Endothelial cell (in vitro differentiated cells): ENCODE data around the gene GPR37L1. TPM values are rescaled to one million over a fixed set of nuclear protein-coding genes. Genes with fewer than 3 reads are reported as not detected.

ENCODE experiments used
- DNase-seq: peaks from one replicate; pipeline ENCODE4 v3.0.0; 2021; ENCODE audit warnings: low spot score
- H3K27ac Mint-ChIP-seq: one replicate; pipeline ENCODE4 v1.8.0; 2021; ENCODE audit warnings: mixed read lengths, inconsistent platforms; ENCODE audit not compliant: unreplicated experiment
- H3K27me3 Mint-ChIP-seq: one replicate; pipeline ENCODE4 v1.8.0; 2021; ENCODE audit warnings: mild to moderate bottlenecking, moderate library complexity, mixed read lengths, inconsistent platforms; ENCODE audit not compliant: unreplicated experiment
- H3K36me3 Mint-ChIP-seq: one replicate; pipeline ENCODE4 v1.8.0; 2021; ENCODE audit warnings: mild to moderate bottlenecking, low read depth, mixed read lengths, inconsistent platforms; ENCODE audit not compliant: unreplicated experiment
- H3K4me1 Mint-ChIP-seq: one replicate; pipeline ENCODE4 v1.8.0; 2021; ENCODE audit warnings: mild to moderate bottlenecking, mixed read lengths, inconsistent platforms; ENCODE audit not compliant: unreplicated experiment
- H3K4me3 Mint-ChIP-seq: one replicate; pipeline ENCODE4 v1.8.0; 2021; ENCODE audit warnings: mild to moderate bottlenecking, mixed read lengths, inconsistent platforms; ENCODE audit not compliant: unreplicated experiment
- H3K9me3 Mint-ChIP-seq: one replicate; pipeline ENCODE4 v1.8.0; 2021; ENCODE audit warnings: mixed read lengths, inconsistent platforms; ENCODE audit not compliant: unreplicated experiment
- total RNA-seq: library from RNA; stranded (reverse); fragmentation: NEBNext Ultra II Directional; extraction: Animal tissue kit (Norgen Biotek cat#: 25700); gene quantifications from one replicate; pipeline ENCODE4 v1.2.1, GENCODE V29; 2021; ENCODE audit not compliant: unreplicated experiment
- TF ChIP-seq, protein P1 (sequence below): fragments of 200-600 bp; sonication (generic); IDR thresholded peaks from one replicate; pipeline ENCODE4 v1.5.0; 2021; ENCODE audit warnings: antibody characterized with exemption; ENCODE audit not compliant: unreplicated experiment

GPR37L1 gene
- total RNA-seq, 1 donor from 2014 or later, result not detected

DNA sequence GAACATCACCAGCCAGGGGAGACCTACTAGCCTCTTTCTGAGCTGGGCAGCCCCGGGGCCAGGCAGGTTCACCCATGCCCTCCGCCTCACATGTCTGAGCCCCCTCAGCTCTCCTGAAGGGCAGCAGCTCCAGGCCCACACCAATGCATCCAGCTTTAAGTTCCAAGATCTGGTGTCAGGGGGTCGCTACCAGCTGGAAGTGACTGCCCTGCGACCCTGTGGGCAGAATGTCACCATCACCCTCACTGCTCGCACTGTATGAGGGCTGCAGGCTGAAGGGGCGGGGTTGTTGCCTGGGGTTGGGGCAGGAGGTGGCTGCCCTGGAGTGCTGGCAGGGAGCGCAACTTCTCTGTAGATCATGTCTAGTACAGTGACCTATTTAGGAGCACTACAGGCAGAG, 46.1 kb downstream of the GPR37L1 start:
- Mint-ChIP-seq H3K4me3 (no peak overlapping the region), H3K4me1 (peaks cover 3% of the 10 kb centered on the region), H3K36me3 (no peaks in the 10 kb centered on the region), H3K27ac (no peak overlapping the region), H3K27me3 (peaks cover 6% of the 10 kb centered on the region), H3K9me3 (no peaks in the 10 kb centered on the region)
- TF ChIP-seq, protein P1, sequence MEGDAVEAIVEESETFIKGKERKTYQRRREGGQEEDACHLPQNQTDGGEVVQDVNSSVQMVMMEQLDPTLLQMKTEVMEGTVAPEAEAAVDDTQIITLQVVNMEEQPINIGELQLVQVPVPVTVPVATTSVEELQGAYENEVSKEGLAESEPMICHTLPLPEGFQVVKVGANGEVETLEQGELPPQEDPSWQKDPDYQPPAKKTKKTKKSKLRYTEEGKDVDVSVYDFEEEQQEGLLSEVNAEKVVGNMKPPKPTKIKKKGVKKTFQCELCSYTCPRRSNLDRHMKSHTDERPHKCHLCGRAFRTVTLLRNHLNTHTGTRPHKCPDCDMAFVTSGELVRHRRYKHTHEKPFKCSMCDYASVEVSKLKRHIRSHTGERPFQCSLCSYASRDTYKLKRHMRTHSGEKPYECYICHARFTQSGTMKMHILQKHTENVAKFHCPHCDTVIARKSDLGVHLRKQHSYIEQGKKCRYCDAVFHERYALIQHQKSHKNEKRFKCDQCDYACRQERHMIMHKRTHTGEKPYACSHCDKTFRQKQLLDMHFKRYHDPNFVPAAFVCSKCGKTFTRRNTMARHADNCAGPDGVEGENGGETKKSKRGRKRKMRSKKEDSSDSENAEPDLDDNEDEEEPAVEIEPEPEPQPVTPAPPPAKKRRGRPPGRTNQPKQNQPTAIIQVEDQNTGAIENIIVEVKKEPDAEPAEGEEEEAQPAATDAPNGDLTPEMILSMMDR, result no peak
- DNase-seq, result no peak

DNA sequence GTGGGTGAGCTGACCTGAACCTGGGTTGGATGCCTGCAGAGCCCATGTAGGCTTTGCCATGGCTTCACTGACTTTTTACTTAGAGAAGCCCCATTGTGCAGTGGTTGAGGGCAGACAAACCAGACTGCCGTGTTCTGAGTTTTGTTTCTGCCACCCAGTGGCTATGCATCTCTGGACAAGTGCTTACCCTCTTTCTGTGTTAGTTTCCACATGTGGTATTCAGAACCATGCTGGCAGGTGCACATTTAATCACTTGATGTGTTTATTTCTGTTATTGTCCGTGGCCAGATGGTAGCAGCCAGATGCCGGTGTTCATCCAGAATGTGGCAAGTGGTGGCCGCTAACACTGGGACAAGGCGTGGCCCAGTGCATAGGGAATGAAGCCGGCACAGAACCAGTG, 48.0 kb downstream of the GPR37L1 start:
- H3K27ac Mint-ChIP-seq, result no peak overlapping the region
- no peaks in the 10 kb centered on the region for H3K9me3 Mint-ChIP-seq
- peaks cover 7% of the 10 kb centered on the region for H3K27me3 Mint-ChIP-seq
- TF ChIP-seq, protein P1, result no peak
- H3K4me3 Mint-ChIP-seq, result no peak overlapping the region
- no peak for DNase-seq
- H3K4me1 Mint-ChIP-seq, result peaks cover 3% of the 10 kb centered on the region
- H3K36me3 Mint-ChIP-seq, result no peaks in the 10 kb centered on the region

DNA sequence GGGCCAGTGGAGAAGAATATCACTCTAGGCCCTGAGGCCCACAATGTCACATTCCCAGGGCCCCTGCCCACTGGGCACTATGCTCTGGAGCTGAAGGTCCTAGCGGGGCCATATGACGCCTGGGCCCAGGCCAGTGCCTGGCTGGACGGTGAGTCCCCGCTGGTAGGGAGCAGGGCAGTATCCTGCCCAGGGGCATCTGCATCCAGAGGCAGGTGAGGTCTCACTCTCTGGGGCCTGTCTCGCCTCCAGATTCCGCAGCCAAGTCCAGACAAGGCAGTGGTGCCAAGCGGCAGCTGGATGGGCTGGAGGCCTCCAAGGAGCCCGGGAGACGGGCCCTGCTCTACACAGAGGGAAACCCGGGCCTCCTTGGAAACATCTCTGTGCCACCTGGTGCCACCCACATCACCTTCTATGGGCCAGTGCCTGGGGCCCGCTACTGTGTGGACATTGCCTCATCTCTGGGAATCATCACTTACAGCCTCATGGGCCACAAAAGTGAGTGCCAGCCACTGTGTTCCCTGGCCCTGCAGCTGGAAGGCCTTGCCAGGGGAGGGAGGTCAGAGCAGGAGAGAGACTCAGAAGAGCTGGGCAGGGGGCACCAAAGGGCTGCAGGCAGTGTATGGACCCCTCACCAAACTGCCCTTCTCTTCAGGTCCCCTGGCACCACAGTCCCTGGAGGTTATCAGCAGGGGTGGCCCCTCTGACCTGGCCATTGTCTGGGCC, 48.7 kb downstream of the GPR37L1 start:
- TF ChIP-seq, protein P1, result no peak
- no peaks in the 10 kb centered on the region for H3K36me3 Mint-ChIP-seq
- H3K4me3 Mint-ChIP-seq, result no peak overlapping the region
- peaks cover 3% of the 10 kb centered on the region for H3K4me1 Mint-ChIP-seq
- H3K27ac Mint-ChIP-seq, result no peak overlapping the region
- H3K9me3 Mint-ChIP-seq, result no peaks in the 10 kb centered on the region
- peaks cover 7% of the 10 kb centered on the region for H3K27me3 Mint-ChIP-seq
- DNase-seq, result no peak

DNA sequence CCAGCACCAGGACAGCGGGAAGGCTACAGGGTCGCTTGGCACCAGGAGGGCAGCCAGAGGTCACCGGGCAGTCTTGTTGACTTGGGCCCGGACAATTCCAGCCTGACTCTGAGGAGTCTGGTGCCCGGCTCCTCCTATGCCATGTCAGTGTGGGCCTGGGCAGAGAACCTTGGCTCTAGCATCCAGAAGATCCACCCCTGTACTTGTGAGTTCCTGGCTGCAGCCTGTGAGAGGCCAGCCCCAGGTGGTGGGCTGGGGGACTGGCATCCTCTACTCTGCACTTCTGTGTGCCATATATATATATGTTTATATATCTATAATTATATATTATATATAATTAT, 49.3 kb downstream of the GPR37L1 start:
- Mint-ChIP-seq H3K27me3 (peaks cover 7% of the 10 kb centered on the region), H3K36me3 (no peaks in the 10 kb centered on the region), H3K4me1 (peaks cover 3% of the 10 kb centered on the region), H3K9me3 (no peaks in the 10 kb centered on the region), H3K27ac (no peak overlapping the region), H3K4me3 (no peak overlapping the region)
- TF ChIP-seq, protein P1, result no peak
- no peak for DNase-seq

DNA sequence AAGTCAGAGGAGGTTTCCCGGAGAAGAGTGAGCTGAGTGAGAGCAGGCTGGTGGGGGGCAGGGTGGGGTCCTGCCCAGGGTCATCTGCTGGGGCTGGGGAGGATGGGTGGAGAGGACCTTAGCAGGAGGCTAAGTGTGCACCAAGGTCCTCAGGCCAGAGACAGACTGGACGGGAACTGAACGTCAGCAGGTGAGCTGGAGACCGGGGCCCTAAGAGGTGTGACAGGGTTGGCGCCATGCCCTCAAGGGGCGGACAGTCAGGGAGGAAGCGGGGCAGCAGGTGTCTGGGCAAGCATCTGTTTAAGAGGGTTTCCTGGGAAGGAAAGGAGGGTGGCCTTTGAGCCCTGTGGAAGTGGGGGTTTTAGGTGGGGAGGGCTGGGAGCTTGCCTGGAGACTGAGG, 51.3 kb downstream of the GPR37L1 start:
- no peak for DNase-seq

More for the DNA sequence above, 51.3 kb downstream of the GPR37L1 start:
- peaks cover 9% of the 10 kb centered on the region for H3K27me3 Mint-ChIP-seq
- TF ChIP-seq, protein P1, result no peak
- no peak overlapping the region for H3K27ac Mint-ChIP-seq
- no peak overlapping the region for H3K4me3 Mint-ChIP-seq
- H3K4me1 Mint-ChIP-seq, result no peaks in the 10 kb centered on the region
- H3K9me3 Mint-ChIP-seq, result no peaks in the 10 kb centered on the region
- no peaks in the 10 kb centered on the region for H3K36me3 Mint-ChIP-seq
